22Rv1 (cell line): Measurements from ENCODE around the gene TGFBR3.

Experiments used
- H3K27ac ChIP-seq: fragments of 450-650 bp; 2 replicates; pipeline ENCODE4 v1.5.1; 2017
- ZFX ChIP-seq: fragments of 450-650 bp; IDR thresholded peaks from 2 replicates; pipeline ENCODE4 v1.6.1; 2017; ENCODE audit warnings: antibody characterized with exemption, borderline replicate concordance
- TF ChIP-seq, protein P1 (sequence below): fragments of 450-650 bp; IDR thresholded peaks from 2 replicates; pipeline ENCODE4 v1.5.1; 2017; ENCODE audit warnings: mild to moderate bottlenecking

Gene TGFBR3

DNA sequence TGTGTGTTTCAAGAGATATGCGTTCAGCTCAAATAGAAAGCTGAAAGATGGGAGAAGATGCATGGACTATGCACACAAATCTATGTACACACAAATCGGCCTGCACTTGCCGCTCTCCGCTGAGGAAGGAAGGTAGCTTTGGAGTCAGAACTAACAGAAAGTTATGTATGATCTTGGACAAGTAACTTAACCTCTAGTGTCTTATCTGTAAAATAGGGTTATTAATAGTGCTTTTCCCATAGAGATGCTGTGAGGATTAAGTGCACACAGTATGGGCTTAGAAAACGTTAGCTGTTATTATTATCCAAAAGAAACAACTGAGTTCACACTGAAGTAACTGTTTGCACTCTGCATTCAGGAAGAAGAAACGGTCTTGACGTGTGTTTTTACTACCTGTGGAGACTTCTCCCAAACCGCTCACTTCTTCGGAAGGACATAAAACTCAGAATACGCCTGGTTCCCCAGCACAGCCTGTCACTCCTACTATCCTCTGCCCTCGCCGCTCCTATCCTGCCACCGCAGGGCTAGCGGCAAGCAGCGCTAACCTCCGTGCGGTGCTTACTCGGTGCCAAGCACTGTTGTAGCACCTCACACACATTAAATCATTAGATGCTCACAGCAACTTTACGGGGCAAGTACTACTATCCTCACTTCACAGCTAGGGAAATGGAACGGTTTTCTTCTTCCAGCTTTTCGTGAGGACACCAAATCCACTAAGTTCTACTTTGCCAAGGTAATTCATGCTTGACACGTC, 1.3 kb downstream of the TGFBR3 start:
- no peak overlapping the region for H3K27ac ChIP-seq
- no peak for TF ChIP-seq ZFX
- TF ChIP-seq, protein P1, sequence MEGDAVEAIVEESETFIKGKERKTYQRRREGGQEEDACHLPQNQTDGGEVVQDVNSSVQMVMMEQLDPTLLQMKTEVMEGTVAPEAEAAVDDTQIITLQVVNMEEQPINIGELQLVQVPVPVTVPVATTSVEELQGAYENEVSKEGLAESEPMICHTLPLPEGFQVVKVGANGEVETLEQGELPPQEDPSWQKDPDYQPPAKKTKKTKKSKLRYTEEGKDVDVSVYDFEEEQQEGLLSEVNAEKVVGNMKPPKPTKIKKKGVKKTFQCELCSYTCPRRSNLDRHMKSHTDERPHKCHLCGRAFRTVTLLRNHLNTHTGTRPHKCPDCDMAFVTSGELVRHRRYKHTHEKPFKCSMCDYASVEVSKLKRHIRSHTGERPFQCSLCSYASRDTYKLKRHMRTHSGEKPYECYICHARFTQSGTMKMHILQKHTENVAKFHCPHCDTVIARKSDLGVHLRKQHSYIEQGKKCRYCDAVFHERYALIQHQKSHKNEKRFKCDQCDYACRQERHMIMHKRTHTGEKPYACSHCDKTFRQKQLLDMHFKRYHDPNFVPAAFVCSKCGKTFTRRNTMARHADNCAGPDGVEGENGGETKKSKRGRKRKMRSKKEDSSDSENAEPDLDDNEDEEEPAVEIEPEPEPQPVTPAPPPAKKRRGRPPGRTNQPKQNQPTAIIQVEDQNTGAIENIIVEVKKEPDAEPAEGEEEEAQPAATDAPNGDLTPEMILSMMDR, result no peak

DNA sequence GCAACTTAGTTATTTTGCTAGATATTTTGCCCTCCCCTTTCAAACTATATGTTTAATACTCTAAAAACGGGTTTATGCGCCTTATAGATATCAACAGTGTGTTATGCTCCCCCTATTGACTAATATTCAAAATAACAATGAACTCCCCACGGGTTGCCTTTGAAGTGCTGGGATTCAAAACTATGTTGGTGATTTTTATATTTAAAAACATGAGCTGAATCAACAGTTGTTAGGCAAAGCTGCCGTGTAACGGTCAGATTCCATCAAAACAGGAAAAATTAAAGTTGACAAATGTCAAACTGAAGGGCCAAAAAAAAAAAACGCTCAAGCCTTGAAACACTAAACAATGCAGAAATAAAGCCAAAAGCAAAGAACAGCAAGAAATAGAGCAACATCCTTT, 2.5 kb downstream of the TGFBR3 start:
- TF ChIP-seq, protein P1, result peak; percentile 62
- no peak for TF ChIP-seq ZFX

DNA sequence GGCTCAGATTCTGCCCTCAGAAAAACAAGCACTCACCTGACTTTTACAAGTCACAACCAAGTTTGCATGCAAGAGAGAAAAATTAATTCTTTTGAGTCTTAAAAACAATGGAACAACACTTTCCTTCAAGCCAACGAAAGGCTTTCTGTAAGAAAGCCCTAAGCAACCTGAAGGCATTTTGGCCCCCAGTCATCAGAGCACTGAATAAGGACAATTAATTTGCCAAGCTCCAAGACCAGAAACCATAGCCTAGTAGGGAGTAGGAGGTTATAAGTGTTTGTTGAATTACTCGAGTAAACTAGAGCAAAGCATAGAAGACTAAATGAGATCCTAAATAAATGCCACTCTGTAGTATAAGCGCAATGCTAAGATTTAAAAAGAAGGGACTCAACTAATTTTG, 4.7 kb downstream of the TGFBR3 start:
- no peak overlapping the region for H3K27ac ChIP-seq
- TF ChIP-seq ZFX, result no peak

More for the DNA sequence above, 2.5 kb downstream of the TGFBR3 start:
- no peak overlapping the region for H3K27ac ChIP-seq

DNA sequence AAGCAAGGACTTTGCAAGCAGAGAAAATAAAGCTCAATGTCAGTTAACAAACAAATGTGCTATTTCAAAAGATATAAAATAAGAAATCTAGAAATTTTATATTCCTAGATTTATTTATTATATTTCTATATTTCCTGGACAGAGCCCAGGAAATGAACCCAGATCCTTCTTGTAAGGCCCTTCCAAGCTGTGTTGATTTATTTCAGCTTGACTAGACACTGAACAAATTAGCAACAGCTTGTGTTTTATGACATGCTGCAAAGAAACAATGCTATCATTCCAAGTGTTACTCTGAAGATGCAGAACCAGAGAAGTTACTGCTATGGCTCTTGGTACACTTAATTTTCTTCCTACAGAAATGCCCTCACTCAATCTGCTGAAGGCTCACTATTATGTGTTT, 6.2 kb downstream of the TGFBR3 start:
- H3K27ac ChIP-seq, result no peak overlapping the region
- TF ChIP-seq, protein P1, result no peak
- TF ChIP-seq ZFX, result no peak

DNA sequence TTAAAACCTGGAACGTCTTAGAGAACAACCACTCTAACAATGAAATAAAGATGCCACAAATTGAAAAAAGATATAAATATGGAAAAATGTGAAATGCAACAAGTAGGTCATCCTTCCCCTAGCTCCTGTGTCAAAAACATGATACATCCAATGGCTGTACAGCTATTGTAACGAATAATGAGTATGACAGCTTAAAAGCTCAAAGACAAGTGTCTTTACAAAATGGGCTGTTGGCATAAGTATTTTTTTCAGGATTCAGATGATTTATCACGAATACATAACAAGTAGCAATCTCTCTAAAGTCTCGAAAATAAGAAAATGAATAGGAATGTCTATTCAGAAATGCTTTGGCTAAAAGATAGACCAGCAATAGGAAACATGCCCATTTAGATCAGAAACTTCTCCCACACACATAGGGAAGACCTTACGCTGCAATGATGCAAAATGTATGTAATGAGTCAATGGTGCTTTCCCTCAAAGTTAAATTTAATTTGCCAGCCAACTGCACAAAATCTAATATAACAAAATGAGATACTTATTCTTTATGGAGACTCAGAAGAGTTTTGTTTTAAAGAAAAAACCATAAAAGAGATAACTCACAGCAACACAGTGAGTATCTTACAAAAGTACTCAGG, 8.3 kb downstream of the TGFBR3 start:
- no peak overlapping the region for H3K27ac ChIP-seq
- TF ChIP-seq, protein P1, result no peak
- TF ChIP-seq ZFX, result no peak

DNA sequence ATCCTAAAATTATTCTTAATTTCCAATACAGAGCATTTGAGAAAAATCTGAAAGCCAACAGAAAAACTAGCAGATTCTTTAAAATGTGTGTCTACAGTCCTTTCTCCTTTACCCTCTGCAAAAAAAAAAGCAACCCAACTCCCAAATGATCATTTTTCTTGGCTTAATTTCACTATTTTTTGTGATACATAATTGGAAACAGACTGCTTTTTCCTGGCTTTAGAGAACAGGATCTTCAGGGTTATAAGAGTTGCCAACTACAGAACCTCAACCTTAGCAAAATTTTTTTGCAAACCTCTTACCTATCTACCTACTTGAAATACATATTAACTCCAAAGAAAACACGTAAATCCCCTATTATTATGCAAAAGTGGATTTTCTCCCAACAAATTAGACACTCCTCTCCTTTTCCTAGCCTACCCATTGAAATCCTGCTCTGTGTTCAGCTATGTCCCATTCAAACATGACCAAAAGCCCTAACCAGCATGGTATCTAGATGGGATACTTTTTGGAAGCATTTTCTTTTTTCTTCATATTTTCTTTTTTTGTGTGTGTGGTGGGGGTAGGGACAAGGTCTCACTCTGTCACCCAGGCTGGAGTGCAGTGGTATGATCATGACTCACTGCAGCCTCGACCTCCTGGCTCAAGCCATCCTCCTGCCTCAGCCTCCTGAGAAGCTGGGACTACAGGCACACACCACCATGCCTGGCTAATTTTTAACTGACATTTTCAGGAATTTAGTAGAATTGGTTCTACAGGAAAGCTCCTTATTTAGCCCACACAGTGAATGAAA, 9.0 kb downstream of the TGFBR3 start:
- no peak overlapping the region for H3K27ac ChIP-seq
- TF ChIP-seq, protein P1, result no peak

DNA sequence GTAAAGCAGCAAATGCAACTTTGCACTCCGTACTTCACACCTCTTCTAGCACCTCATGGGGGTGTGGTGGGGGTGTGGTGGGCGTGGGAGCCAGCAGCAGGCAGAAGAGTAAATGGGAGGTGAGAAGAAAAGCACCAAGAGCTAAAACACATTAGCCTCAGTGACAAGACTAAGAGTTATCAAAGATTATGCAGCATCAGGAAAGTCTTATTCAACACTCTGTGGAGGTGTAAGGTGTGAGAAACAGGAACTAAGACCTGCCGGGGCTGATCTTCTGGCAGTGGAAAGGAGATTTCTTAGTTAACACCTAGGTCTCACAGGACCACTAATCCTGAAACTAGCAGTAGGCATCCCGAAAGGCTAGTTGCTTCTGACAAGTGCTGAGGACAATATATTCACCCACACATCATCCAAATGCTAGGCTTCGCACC, 9.9 kb downstream of the TGFBR3 start:
- TF ChIP-seq, protein P1, result no peak
- TF ChIP-seq ZFX, result no peak
- no peak overlapping the region for H3K27ac ChIP-seq
